Testis (tissue), 3 donors: ENCODE data around the gene WBP1L. TPM values are rescaled to one million over a fixed set of nuclear protein-coding genes. Genes with fewer than 3 reads are reported as not detected.

Experiments used
- DNase-seq: peaks from one replicate; pipeline ENCODE4 v3.0.0-alpha.2; 2019
- H3K27ac ChIP-seq, 2 donors: fragments of 200-600 bp; sonication (generic); one replicate each; pipeline ENCODE4 v1.5.1; 2019
- H3K27me3 ChIP-seq: fragments of 200-600 bp; sonication (generic); one replicate; pipeline ENCODE4 v1.5.1; 2019
- H3K36me3 ChIP-seq: fragments of 200-600 bp; sonication (generic); one replicate; pipeline ENCODE4 v1.5.1; 2017; ENCODE audit warnings: low read depth; ENCODE audit errors: missing control alignments
- H3K4me1 ChIP-seq: fragments of 200-600 bp; sonication (generic); one replicate; pipeline ENCODE4 v1.5.1; 2019
- H3K4me3 ChIP-seq, 2 donors: fragments of 200-600 bp; sonication (generic); one replicate each; pipeline ENCODE4 v1.5.1; 2017 to 2019
- H3K9me3 ChIP-seq: fragments of 200-600 bp; sonication (generic); one replicate; pipeline ENCODE4 v1.5.1; 2017
- POLR2A ChIP-seq: fragments of 450-650 bp; IDR thresholded peaks from one replicate; pipeline ENCODE4 v1.6.1; 2017; ENCODE audit warnings: antibody characterized with exemption, mild to moderate bottlenecking, moderate library complexity
- WGBS, 2 donors: methylation state at CpG; one replicate each; pipeline ENCODE4 v1.1.5; 2018; 5-methylcytosine and 5-hydroxymethylcytosine counted together
- intact Hi-C: fragments of 100-400 bp; cut with DNase I; formaldehyde crosslinking; loops from one replicate; pipeline ENCODE4 v1.15.1; 2023; ENCODE audit warnings: low total_unique reads
- polyA plus RNA-seq: library from polyadenylated mRNA; stranded (reverse); fragments of 350-450 nt; fragmentation: Illumina TruSeq; extraction: RNeasy Lipid Tissue Mini Kit (QIAGEN cat#74804); gene quantifications from one replicate; pipeline ENCODE4 v1.2.3, GENCODE V29; 2014; ENCODE audit warnings: low read depth, low replicate concordance; ENCODE audit not compliant: insufficient read depth
- total RNA-seq, 2 donors: library from RNA; depleted of rRNA; stranded (reverse); fragments of >200 nt; gene quantifications; one replicate each; pipeline ENCODE4 v1.2.3, GENCODE V29; 2016
- TF ChIP-seq, protein P1 (sequence below), 3 experiments: fragments of 450-650 bp in 2 of 3; fragments of 200-600 bp in 1 of 3; sonication (generic) in 1 of 3; IDR thresholded peaks; one replicate each; pipeline ENCODE4 v1.5.1; 2016 to 2019; ENCODE audit warnings: antibody characterized with exemption in 3 of 3, mild to moderate bottlenecking in 2 of 3, moderate library complexity in 1 of 3

Gene WBP1L
- total and polyA plus RNA-seq, 3 donors from 2014 or later = 72.4 to 165 (median 113) TPM

DNA sequence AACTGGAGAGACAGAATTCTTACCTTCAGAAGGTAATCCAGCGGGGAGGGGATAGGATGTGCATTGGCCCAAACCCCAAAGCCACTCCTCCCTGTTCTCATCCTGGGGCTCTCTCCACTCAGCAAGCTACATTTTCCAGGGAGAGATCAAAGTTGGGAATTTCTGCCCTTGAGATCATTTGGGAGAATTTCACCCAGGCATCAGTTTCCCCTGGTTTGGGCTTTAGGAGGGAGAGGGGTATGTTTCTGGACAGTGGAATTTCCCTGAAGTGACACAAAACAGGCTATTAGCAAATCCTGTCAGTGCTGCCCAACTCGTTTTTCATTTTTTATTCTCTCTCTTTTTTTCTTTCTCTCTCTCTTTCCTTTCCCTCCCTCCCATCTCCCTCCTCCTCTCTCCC lies 57.7 kb downstream of the WBP1L start:
- H3K36me3 ChIP-seq = no peaks in the 10 kb centered on the region
- TF ChIP-seq, protein P1, sequence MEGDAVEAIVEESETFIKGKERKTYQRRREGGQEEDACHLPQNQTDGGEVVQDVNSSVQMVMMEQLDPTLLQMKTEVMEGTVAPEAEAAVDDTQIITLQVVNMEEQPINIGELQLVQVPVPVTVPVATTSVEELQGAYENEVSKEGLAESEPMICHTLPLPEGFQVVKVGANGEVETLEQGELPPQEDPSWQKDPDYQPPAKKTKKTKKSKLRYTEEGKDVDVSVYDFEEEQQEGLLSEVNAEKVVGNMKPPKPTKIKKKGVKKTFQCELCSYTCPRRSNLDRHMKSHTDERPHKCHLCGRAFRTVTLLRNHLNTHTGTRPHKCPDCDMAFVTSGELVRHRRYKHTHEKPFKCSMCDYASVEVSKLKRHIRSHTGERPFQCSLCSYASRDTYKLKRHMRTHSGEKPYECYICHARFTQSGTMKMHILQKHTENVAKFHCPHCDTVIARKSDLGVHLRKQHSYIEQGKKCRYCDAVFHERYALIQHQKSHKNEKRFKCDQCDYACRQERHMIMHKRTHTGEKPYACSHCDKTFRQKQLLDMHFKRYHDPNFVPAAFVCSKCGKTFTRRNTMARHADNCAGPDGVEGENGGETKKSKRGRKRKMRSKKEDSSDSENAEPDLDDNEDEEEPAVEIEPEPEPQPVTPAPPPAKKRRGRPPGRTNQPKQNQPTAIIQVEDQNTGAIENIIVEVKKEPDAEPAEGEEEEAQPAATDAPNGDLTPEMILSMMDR (IDR thresholded peaks at IDR 0.05) = no peak
- no peak for TF ChIP-seq POLR2A
- H3K27me3 ChIP-seq = no peaks in the 10 kb centered on the region
- intact Hi-C loops = no loop called here
- DNase-seq = no peak
- no peak overlapping the region for H3K4me3 ChIP-seq
- H3K4me1 ChIP-seq = peaks cover 46% of the 10 kb centered on the region
- peak overlapping the region in 1 of 2 donors; percentile 39 for H3K27ac ChIP-seq
- H3K9me3 ChIP-seq = no peaks in the 10 kb centered on the region
- WGBS, 2 donors = 46 to 51% methylated on average over 2 of the region's 2 CpGs

DNA sequence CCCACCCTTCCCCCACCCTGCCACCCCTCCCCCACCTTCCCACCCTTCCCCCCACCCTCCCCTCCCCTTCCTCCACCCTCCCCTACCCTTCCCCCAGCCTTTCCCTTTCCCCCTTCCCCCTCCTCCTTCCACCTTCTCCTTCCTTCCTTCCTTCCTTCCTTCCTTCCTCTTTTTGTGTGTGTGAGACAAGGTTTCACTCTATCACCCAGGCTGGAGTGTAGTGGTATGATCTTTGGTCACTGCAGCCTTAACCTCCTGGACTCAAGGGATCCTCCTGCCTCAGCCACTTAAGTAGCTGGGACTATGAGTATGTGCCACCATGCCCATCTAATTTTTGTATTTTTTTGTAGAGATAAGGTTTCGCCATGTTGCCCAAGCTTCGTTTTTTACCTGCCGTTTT lies 58.2 kb downstream of the WBP1L start:
- Histone ChIP-seq H3K4me3 (no peak overlapping the region), H3K27me3 (no peaks in the 10 kb centered on the region), H3K9me3 (no peaks in the 10 kb centered on the region), H3K27ac (peak overlapping the region; percentile 53 to 59), H3K4me1 (peaks cover 44% of the 10 kb centered on the region), H3K36me3 (no peaks in the 10 kb centered on the region)
- intact Hi-C loops = no loop called here
- 39 to 58% methylated on average over 3 of the region's 3 CpGs for WGBS, 2 donors
- TF ChIP-seq POLR2A = no peak
- TF ChIP-seq, protein P1 (IDR thresholded peaks at IDR 0.05) = no peak
- DNase-seq = no peak

DNA sequence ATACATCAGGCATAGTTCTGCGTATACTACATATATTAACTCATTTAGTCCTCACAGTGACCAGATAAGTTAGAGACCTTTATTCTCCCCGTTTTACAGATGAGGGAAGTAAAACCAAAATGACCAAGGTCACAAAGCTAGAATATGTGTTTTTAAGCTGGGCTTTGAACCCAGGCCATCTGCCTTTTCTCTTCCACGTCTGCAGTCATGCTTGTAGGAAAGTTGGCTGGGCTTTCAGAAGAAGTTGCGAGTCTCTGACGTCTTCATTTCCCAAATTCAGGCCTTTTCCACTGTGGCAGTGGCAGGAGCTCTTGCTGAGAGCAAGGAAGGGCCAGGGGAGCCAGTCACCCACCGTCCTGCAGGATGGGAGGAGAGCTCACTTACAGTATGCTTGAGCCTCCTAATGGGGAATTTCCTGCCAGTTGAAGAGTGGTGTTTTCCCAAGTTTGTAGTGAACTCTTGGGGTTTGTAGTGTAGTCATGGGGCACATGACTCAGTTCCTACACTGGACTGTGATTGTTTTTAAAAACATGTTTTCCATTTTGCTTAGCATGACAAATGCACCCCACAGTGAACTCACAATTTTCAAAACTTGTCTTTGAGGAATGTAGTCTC lies 59.3 kb downstream of the WBP1L start:
- 53 to 65% methylated on average over 6 of the region's 6 CpGs for WGBS, 2 donors
- intact Hi-C loops = no loop called here
- Histone ChIP-seq H3K36me3 (no peaks in the 10 kb centered on the region), H3K4me1 (peaks cover 40% of the 10 kb centered on the region), H3K27me3 (no peaks in the 10 kb centered on the region), H3K27ac (peak overlapping the region; percentile 53 to 59), H3K4me3 (no peak overlapping the region), H3K9me3 (no peaks in the 10 kb centered on the region)
- TF ChIP-seq POLR2A = no peak
- TF ChIP-seq, protein P1 (IDR thresholded peaks at IDR 0.05) = no peak
- no peak for DNase-seq

DNA sequence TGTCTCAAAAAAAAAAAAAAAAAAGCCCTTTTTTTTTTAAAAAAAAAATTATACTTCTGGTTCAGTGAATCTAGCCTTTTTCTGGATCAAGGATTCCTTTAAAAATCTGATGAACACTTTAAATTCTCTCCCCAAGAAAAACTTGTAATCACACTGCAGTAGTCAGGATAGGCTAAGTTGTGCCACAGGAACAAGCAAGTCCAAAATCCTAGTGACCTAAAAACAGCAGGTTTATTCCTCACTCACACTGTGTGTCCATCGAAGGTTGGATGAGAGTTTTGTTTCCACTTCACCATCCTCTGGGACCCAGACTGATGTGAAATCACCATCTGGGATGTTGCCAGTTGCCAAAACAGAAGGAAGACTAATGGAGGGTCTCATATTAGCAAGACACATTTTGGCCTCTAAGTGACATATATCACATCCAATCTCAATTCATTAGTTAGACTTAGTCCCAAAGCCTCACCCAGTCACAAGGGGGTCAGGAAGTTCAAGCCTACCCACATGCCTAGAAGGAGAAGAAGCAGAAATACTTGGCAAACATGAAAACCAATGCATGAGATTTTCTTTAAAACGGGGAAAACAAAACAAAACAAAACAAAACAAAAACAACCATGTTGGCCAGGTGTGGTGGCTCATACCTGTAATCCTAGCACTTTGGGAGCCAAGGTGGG lies 60.8 kb downstream of the WBP1L start:
- H3K4me1 ChIP-seq = peaks cover 44% of the 10 kb centered on the region
- intact Hi-C loops = no loop called here

More for the DNA sequence above, 60.8 kb downstream of the WBP1L start:
- Histone ChIP-seq H3K27ac (no peak overlapping the region), H3K4me3 (no peak overlapping the region), H3K27me3 (no peaks in the 10 kb centered on the region), H3K9me3 (no peaks in the 10 kb centered on the region), H3K36me3 (no peaks in the 10 kb centered on the region)
- TF ChIP-seq POLR2A = no peak
- TF ChIP-seq, protein P1 (IDR thresholded peaks at IDR 0.05) = no peak
- DNase-seq = no peak
- WGBS, 2 donors = 80 to 86% methylated on average over 2 of the region's 2 CpGs
